K562 (cell line): ENCODE data around the gene NRG2. TPM values are rescaled to one million over a fixed set of nuclear protein-coding genes. Genes with fewer than 3 reads are reported as not detected.

Experiments used
- ATAC-seq: fragments of 200-7000 bp; cut with Tn5 transposase; 3 replicates; pipeline ENCODE4 v1.9.1; 2020; ENCODE audit warnings: moderate library complexity
- BruUV-seq: library from RNA; stranded (reverse); fragments of 400-500 nt; replicated peaks from 2 replicates; lab custom pipeline; 2021; lab: Mats Ljungman, UMichigan
- CTCF ChIA-PET: fragments of 300-600 bp; formaldehyde crosslinking; extraction: SDS; loops from one replicate; lab custom pipeline; 2021; ENCODE audit warnings: low intra/inter-chr PET ratio; lab: Yijun Ruan, JAX
- POLR2A ChIA-PET: fragments of 300-600, 350-650 bp; sonication (Branson Sonifier 250); formaldehyde crosslinking; extraction: SDS; loops from one replicate; lab custom pipeline; 2021; ENCODE audit warnings: antibody characterized with exemption, inconsistent platforms; lab: Yijun Ruan, JAX
- DNase-seq, 4 experiments: peaks; one replicate each; pipeline versions ENCODE4 v3.0.0 to v3.0.0-alpha.2; 2011 to 2018; ENCODE audit warnings: low spot score in 3 of 4, mixed read lengths in 3 of 4; ENCODE audit errors: extremely low read depth in 1 of 4
- FAIRE-seq: peaks from 2 replicates; lab custom pipeline; 2011; peaks lifted over from hg19 to GRCh38; lab: Jason Lieb, UNC
- H2AFZ ChIP-seq: 2 replicates; pipeline ENCODE4 v1.6.0; 2011; ENCODE audit warnings: low read depth, low read length, control low read depth, inconsistent platforms
- H3K27ac ChIP-seq: fragments of 200-600 bp; 3 replicates; pipeline ENCODE4 v1.8.0; 2011; ENCODE audit warnings: low read depth, mild to moderate bottlenecking, control low read depth, inconsistent platforms, low read length, moderate library complexity, mixed read lengths; ENCODE audit errors: extremely low read depth
- H3K27me3 ChIP-seq, 2 experiments: fragments of 300-600 bp in 1 of 2; 2 replicates in 1 of 2; 3 replicates in 1 of 2; pipeline versions ENCODE4 v1.6.0 to v1.8.0; 2011; ENCODE audit warnings: inconsistent platforms in 2 of 2, low read length in 2 of 2, mild to moderate bottlenecking in 1 of 2, mixed read lengths in 1 of 2, moderate library complexity in 1 of 2; ENCODE audit not compliant: control insufficient read depth in 2 of 2, insufficient read depth in 2 of 2
- H3K36me3 ChIP-seq: fragments of 300-600 bp; 3 replicates; pipeline ENCODE4 v1.8.0; 2011; ENCODE audit warnings: mild to moderate bottlenecking, low read length, inconsistent platforms; ENCODE audit not compliant: control insufficient read depth, insufficient read depth
- H3K4me1 ChIP-seq, 2 experiments: fragments of 200-600 bp in 1 of 2; replicated peaks in 1 of 2; 2 replicates in 1 of 2; 3 replicates in 1 of 2; pipeline versions ENCODE4 v1.5.1 to v1.8.0; 2011; ENCODE audit warnings: inconsistent platforms in 2 of 2, low read length in 2 of 2, mild to moderate bottlenecking in 1 of 2, mixed read lengths in 1 of 2, moderate library complexity in 1 of 2; ENCODE audit not compliant: control insufficient read depth in 2 of 2, insufficient read depth in 2 of 2
- H3K4me2 ChIP-seq: 2 replicates; pipeline ENCODE4 v1.6.1; 2011; ENCODE audit warnings: low read length, control low read depth, inconsistent platforms, mixed read lengths; ENCODE audit not compliant: insufficient read depth
- H3K4me3 ChIP-seq: fragments of 200-600 bp; sonication (generic), shearing (Covaris generic); 2 replicates; pipeline ENCODE4 v1.5.1; 2016; ENCODE audit warnings: control low read depth, inconsistent platforms
- H3K79me2 ChIP-seq: fragments of 200-600 bp; 3 replicates; pipeline ENCODE4 v1.8.0; 2011; ENCODE audit warnings: low read length, inconsistent platforms; ENCODE audit not compliant: control insufficient read depth, insufficient read depth
- H3K9ac ChIP-seq, 2 experiments: 2 replicates each; pipeline versions ENCODE4 v1.6.0 to v1.6.1; 2011; ENCODE audit warnings: low read depth in 2 of 2, low read length in 2 of 2, control low read depth in 1 of 2, inconsistent platforms in 1 of 2, mild to moderate bottlenecking in 1 of 2, mixed read lengths in 1 of 2; ENCODE audit not compliant: insufficient read depth in 1 of 2
- H3K9me1 ChIP-seq: one replicate; pipeline ENCODE4 v1.6.0; 2011; ENCODE audit warnings: inconsistent platforms, mild to moderate bottlenecking, low read length, moderate library complexity; ENCODE audit not compliant: control insufficient read depth, insufficient read depth
- H3K9me3 ChIP-seq: replicated peaks from 2 replicates; pipeline ENCODE4 v1.5.1; 2011; ENCODE audit warnings: low read depth, low read length, inconsistent platforms; ENCODE audit not compliant: control insufficient read depth, insufficient read depth
- H4K20me1 ChIP-seq: replicated peaks from 2 replicates; pipeline ENCODE4 v1.6.1; 2011; ENCODE audit warnings: low read length, inconsistent platforms, mixed read lengths; ENCODE audit not compliant: control insufficient read depth, insufficient read depth
- ARID2 ChIP-seq: fragments of 450-650 bp; IDR thresholded peaks from 2 replicates; pipeline ENCODE4 v1.6.1; 2017; ENCODE audit warnings: antibody characterized with exemption, mild to moderate bottlenecking
- BMI1 ChIP-seq: fragments of 150-350 bp; IDR thresholded peaks from 2 replicates; pipeline ENCODE4 v1.6.1; 2014; ENCODE audit warnings: low read length
- BRF1 ChIP-seq: IDR thresholded peaks from 3 replicates; pipeline ENCODE4 v1.6.1; 2011; ENCODE audit warnings: borderline replicate concordance, mild to moderate bottlenecking; ENCODE audit not compliant: insufficient read length; ENCODE audit errors: extremely low read depth
- CBFA2T3 ChIP-seq: fragments of 450-650 bp; IDR thresholded peaks from 2 replicates; pipeline ENCODE4 v1.6.1; 2017
- EZH2 ChIP-seq: IDR thresholded peaks from 2 replicates; pipeline ENCODE4 v1.6.1; 2012; ENCODE audit warnings: low read depth, mild to moderate bottlenecking, inconsistent platforms, low read length, borderline replicate concordance
- GTF2A2 ChIP-seq: IDR thresholded peaks from 2 replicates; pipeline ENCODE4 v1.6.1; 2016; ENCODE audit warnings: mild to moderate bottlenecking, missing genetic modification characterization, missing compliant biosample characterization
- HMBOX1 ChIP-seq: sonication (generic); IDR thresholded peaks from 2 replicates; pipeline ENCODE4 v1.6.1; 2016
- HOXB6 ChIP-seq: fragments of 250-450 bp; sonication (Bioruptor Pico); IDR thresholded peaks from 2 replicates; pipeline ENCODE4 v1.5.1; 2022; ENCODE audit warnings: mild to moderate bottlenecking, borderline replicate concordance
- LEF1 ChIP-seq: fragments of 450-650 bp; IDR thresholded peaks from 2 replicates; pipeline ENCODE4 v1.6.1; 2016; ENCODE audit warnings: mild to moderate bottlenecking
- MAFG ChIP-seq: fragments of 450-650 bp; conservative IDR thresholded peaks from 2 replicates; pipeline ENCODE4 v1.6.1; 2016; ENCODE audit warnings: missing genetic modification characterization, missing compliant biosample characterization
- MXI1 ChIP-seq: IDR thresholded peaks from 2 replicates; pipeline ENCODE4 v1.6.1; 2011; ENCODE audit warnings: low read depth, mild to moderate bottlenecking, improper control_type of control experiment, low read length
- MYNN ChIP-seq, 2 experiments: sonication (generic); formaldehyde crosslinking in 1 of 2; IDR thresholded peaks; 2 replicates each; pipeline versions ENCODE4 v1.5.0 to v1.6.1; 2016 to 2020; ENCODE audit warnings: antibody characterized with exemption in 1 of 2, missing genetic modification reagents in 1 of 2
- NCOA1 ChIP-seq: fragments of 450-650 bp; IDR thresholded peaks from 2 replicates; pipeline ENCODE4 v1.6.1; 2016; ENCODE audit warnings: low read depth
- NELFE ChIP-seq: IDR thresholded peaks from 2 replicates; pipeline ENCODE4 v1.6.1; 2011; ENCODE audit warnings: mild to moderate bottlenecking; ENCODE audit not compliant: insufficient read depth, insufficient read length
- PHF21A ChIP-seq: fragments of 450-650 bp; IDR thresholded peaks from 2 replicates; pipeline ENCODE4 v1.6.1; 2017; ENCODE audit warnings: low read depth, borderline replicate concordance
- RFX1 ChIP-seq: fragments of 450-650 bp; IDR thresholded peaks from 2 replicates; pipeline ENCODE4 v1.6.1; 2016; ENCODE audit warnings: mild to moderate bottlenecking, moderate library complexity
- SIX5 ChIP-seq, 2 experiments: IDR thresholded peaks; 2 replicates each; pipeline ENCODE4 v1.6.1; 2011; ENCODE audit warnings: low read length in 2 of 2, borderline replicate concordance in 1 of 2, low read depth in 1 of 2, mild to moderate bottlenecking in 1 of 2, moderate library complexity in 1 of 2; ENCODE audit not compliant: insufficient read depth in 1 of 2
- ZNF263 ChIP-seq: sonication (generic); formaldehyde crosslinking; IDR thresholded peaks from 2 replicates; pipeline ENCODE4 v1.8.0; 2022; ENCODE audit warnings: mild to moderate bottlenecking, missing genetic modification reagents, borderline replicate concordance
- ZNF785 ChIP-seq: fragments of 250-450 bp; sonication (Bioruptor Pico); IDR thresholded peaks from 2 replicates; pipeline ENCODE4 v1.4.0; 2020; ENCODE audit warnings: mild to moderate bottlenecking
- WGBS: fragments of 100-300 bp; shearing (Covaris generic); methylation state at CpG from one replicate; pipeline ENCODE4 v1.1.6; 2016; ENCODE audit warnings: low coverage, mixed read lengths; ENCODE audit not compliant: insufficient coverage; ENCODE audit errors: missing lambda C conversion rate; 5-methylcytosine and 5-hydroxymethylcytosine counted together
- in situ Hi-C: fragments of 300-500 bp; cut with MboI; formaldehyde crosslinking; loops from 4 replicates; pipeline ENCODE4 v1.15.0; 2018; ENCODE audit warnings: inconsistent platforms, mixed read lengths
- intact Hi-C: fragments of 100-400 bp; cut with micrococcal nuclease; formaldehyde crosslinking; loops from 2 replicates; pipeline ENCODE4 v1.14.2; 2022
- polyA plus RNA-seq, 8 experiments: library from polyadenylated mRNA; depleted of rRNA in 4 of 8; stranded (reverse) in 5 of 8; unstranded in 3 of 8; fragments of >200 nt; fragmentation: Nextera tagmentation in 2 of 8; fragmentation: Illumina TruSeq in 1 of 8; extraction: Ambion mirVana in 2 of 8; extraction: Trizol in 1 of 8; gene quantifications; 2 replicates each; pipeline versions ENCODE4 v1.2.1 to v1.2.3, GENCODE V29; 2011 to 2014; ENCODE audit warnings: inconsistent platforms in 1 of 8, missing spikeins in 1 of 8
- total RNA-seq, 7 experiments: library from RNA; depleted of rRNA in 6 of 7; stranded (reverse); fragments of >200 nt in 6 of 7; fragmentation: Illumina TruSeq in 2 of 7; extraction: Trizol in 2 of 7; gene quantifications; 2 replicates each; pipeline versions ENCODE4 v1.2.1 to v1.2.3, GENCODE V29; 2011 to 2021; ENCODE audit warnings: low replicate concordance in 1 of 7

NRG2 gene
- total and polyA plus RNA-seq, 9 of the 15 experiments (the other 6 are each of a cell fraction or from before 2014, with no cell fraction given) = not detected

GRCh38 chr5:139976703-139977102, 66.4 kb downstream of the NRG2 start (continued):
- TF ChIP-seq ZNF263 (no peak), NELFE (no peak)

GRCh38 chr5:139975942-139976341, 67.2 kb downstream of the NRG2 start:
- peaks cover 5 to 13% of the 10 kb centered on the region in 2 experiments; a peak in 4 of 5 replicates for H3K27me3 ChIP-seq
- no peak overlapping the region for H3K4me3 ChIP-seq
- H3K9ac ChIP-seq = no peak overlapping the region
- CTCF ChIA-PET = no interaction called here
- FAIRE-seq (no peak), DNase-seq (no peak), ATAC-seq (no peak)
- no TSS peak for BruUV-seq
- H3K9me1 ChIP-seq = no peaks in the 10 kb centered on the region
- in situ Hi-C loops = no loop called here
- WGBS = 0% methylated on average over 1 of the region's 1 CpG
- H4K20me1 ChIP-seq = no peaks in the 10 kb centered on the region
- POLR2A ChIA-PET = no interaction called here
- H3K4me2 ChIP-seq = no peak overlapping the region
- intact Hi-C loops = no loop called here
- H3K27ac ChIP-seq = no peak overlapping the region
- no peak overlapping the region for H2AFZ ChIP-seq
- H3K36me3 ChIP-seq = no peaks in the 10 kb centered on the region
- H3K79me2 ChIP-seq = no peaks in the 10 kb centered on the region
- H3K9me3 ChIP-seq = no peaks in the 10 kb centered on the region
- no peak for TF ChIP-seq MXI1
- TF ChIP-seq ZNF785 (CRISPR knock-in tag) = no peak
- no peak for TF ChIP-seq RFX1
- no peak for TF ChIP-seq MAFG (tag)
- no peak for TF ChIP-seq EZH2
- no peak for TF ChIP-seq HMBOX1
- no peak for TF ChIP-seq NCOA1
- TF ChIP-seq BRF1 = no peak
- no peak for TF ChIP-seq BMI1
- no peak for TF ChIP-seq CBFA2T3
- TF ChIP-seq ARID2 = no peak
- no peak for TF ChIP-seq SIX5 (IDR thresholded peaks at IDR 0.05; ENCODE audit: borderline replicate concordance in 1 of 2, insufficient read depth in 1 of 2, low read depth in 1 of 2, low read length in 2 of 2)
- no peak for TF ChIP-seq HOXB6 (CRISPR knock-in tag)
- no peak for TF ChIP-seq GTF2A2
- no peak for TF ChIP-seq LEF1
- TF ChIP-seq PHF21A = no peak
- TF ChIP-seq MYNN (IDR thresholded peaks at IDR 0.05) = no peak
- TF ChIP-seq MYNN (CRISPR knock-in tag; IDR thresholded peaks at IDR 0.05) = no peak
- H3K4me1 ChIP-seq = no peaks in the 10 kb centered on the region
